ENCODE measurements around the gene GNAI3.

GRCh38 chr1:109639063-109639840, 90.8 kb downstream of the GNAI3 start:
- TF ChIP-seq CTCF (conservative IDR thresholded peaks at IDR 0.05; ENCODE audit: low read depth, low read length): no peak
- no peak for TF ChIP-seq EZH2 (IDR thresholded peaks at IDR 0.05; ENCODE audit: borderline replicate concordance, low read depth, low read length, poor library complexity, severe bottlenecking)
